Transverse colon (tissue), 4 donors: Measurements from ENCODE around the gene SETD1A. TPM values are rescaled to one million over a fixed set of nuclear protein-coding genes. Genes with fewer than 3 reads are reported as not detected.
"Not testable (repeated sequence)": the region's sequence is repeated elsewhere in the genome, so short reads cannot be mapped to it uniquely, and the experiment has no call there.

ENCODE experiments used
- DNase-seq: peaks from one replicate; pipeline ENCODE4 v3.0.0-alpha.2; 2019
- H3K27ac ChIP-seq, 4 donors: fragments of 200-600 bp; sonication (generic); 2 replicates each; pipeline ENCODE4 v1.5.1; 2016 to 2018; ENCODE audit warnings: inconsistent platforms in 4 of 4
- H3K27me3 ChIP-seq: fragments of 200-600 bp; sonication (generic); 2 replicates; pipeline ENCODE4 v1.5.1; 2017; ENCODE audit warnings: inconsistent platforms
- H3K36me3 ChIP-seq, 4 donors: fragments of 200-600 bp; sonication (generic); 2 replicates each; pipeline ENCODE4 v1.5.1; 2017 to 2019; ENCODE audit warnings: inconsistent platforms in 4 of 4
- H3K4me1 ChIP-seq, 4 donors: fragments of 200-600 bp; sonication (generic); 2 replicates each; pipeline ENCODE4 v1.5.1; 2017 to 2020; ENCODE audit warnings: inconsistent platforms in 4 of 4
- H3K4me3 ChIP-seq, 4 donors: fragments of 200-600 bp; sonication (generic); 1 replicate in 1 of 4; 2 replicates in 3 of 4; pipeline versions ENCODE4 v1.5.1 to v1.6.1; 2017 to 2019; ENCODE audit warnings: inconsistent platforms in 4 of 4
- H3K9me3 ChIP-seq, 2 donors: fragments of 200-600 bp; sonication (generic); 2 replicates each; pipeline ENCODE4 v1.5.1; 2017 to 2019; ENCODE audit warnings: inconsistent platforms in 2 of 2
- EP300 ChIP-seq: sonication (generic); formaldehyde crosslinking; IDR thresholded peaks from one replicate; pipeline ENCODE4 v1.6.1; 2017; ENCODE audit warnings: antibody characterized with exemption, low read depth
- POLR2A ChIP-seq: fragments of 450-650 bp; IDR thresholded peaks from one replicate; pipeline ENCODE4 v1.6.1; 2016; ENCODE audit warnings: antibody characterized with exemption, mild to moderate bottlenecking, moderate library complexity
- POLR2AphosphoS5 ChIP-seq, 3 donors: sonication (generic); formaldehyde crosslinking; IDR thresholded peaks; one replicate each; pipeline ENCODE4 v1.6.1; 2016; ENCODE audit warnings: antibody characterized with exemption in 3 of 3
- WGBS, 2 donors: methylation state at CpG; one replicate each; pipeline ENCODE4 v1.1.5; 2018; ENCODE audit warnings: low coverage in 1 of 2; 5-methylcytosine and 5-hydroxymethylcytosine counted together
- in situ Hi-C, 4 donors: fragments of 200-750 bp; cut with MboI; loops; one replicate each; pipeline versions ENCODE4 v1.15.0 to v1.15.1; 2017; ENCODE audit warnings: low sequenced_read_pairs in 3 of 4, low pct_ligation_motif_present in 1 of 4, low pct_unique_long_range_greater_than_20kb in 1 of 4
- intact Hi-C: fragments of 100-400 bp; cut with DNase I; formaldehyde crosslinking; loops from one replicate; pipeline ENCODE4 v1.15.1; 2023; ENCODE audit warnings: low total_unique reads
- total RNA-seq, 4 donors: library from RNA; depleted of rRNA; stranded (reverse); fragments of >200 nt; gene quantifications; one replicate each; pipeline ENCODE4 v1.1.0, GENCODE V29; 2016
- TF ChIP-seq, protein P1 (sequence below), 5 experiments: fragments of 200-600 bp in 3 of 5; fragments of 450-650 bp in 2 of 5; sonication (generic) in 3 of 5; IDR thresholded peaks; 1 replicate in 2 of 5; 2 replicates in 3 of 5; pipeline ENCODE4 v1.5.1; 2016 to 2017; ENCODE audit warnings: antibody characterized with exemption in 5 of 5, inconsistent platforms in 3 of 5, mild to moderate bottlenecking in 2 of 5, moderate library complexity in 1 of 5

The SETD1A gene
- total RNA-seq, 4 donors from 2014 or later, result 5.3 to 37.0 (median 10.8) TPM

DNA sequence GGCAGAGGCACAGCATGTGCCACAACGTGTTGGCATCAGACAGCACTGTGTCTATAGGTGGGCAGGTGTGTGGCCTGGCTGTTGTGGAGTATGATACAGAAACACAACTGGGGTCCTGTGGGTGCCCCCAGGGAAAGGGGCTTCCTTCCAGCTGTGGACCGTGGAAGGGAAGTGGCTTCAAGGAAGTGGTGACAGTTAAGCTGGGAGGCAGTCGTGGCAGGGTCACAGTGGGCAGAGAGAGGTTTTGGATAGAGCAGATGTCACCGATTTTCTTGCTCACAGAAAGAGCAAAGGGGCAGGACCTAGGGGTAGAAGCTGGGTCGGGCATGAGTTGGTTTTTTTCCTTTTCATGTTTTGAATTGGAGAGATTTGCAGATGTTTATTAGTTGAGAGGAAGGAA lies 19.9 kb upstream of the SETD1A start:
- TF ChIP-seq, protein P1, sequence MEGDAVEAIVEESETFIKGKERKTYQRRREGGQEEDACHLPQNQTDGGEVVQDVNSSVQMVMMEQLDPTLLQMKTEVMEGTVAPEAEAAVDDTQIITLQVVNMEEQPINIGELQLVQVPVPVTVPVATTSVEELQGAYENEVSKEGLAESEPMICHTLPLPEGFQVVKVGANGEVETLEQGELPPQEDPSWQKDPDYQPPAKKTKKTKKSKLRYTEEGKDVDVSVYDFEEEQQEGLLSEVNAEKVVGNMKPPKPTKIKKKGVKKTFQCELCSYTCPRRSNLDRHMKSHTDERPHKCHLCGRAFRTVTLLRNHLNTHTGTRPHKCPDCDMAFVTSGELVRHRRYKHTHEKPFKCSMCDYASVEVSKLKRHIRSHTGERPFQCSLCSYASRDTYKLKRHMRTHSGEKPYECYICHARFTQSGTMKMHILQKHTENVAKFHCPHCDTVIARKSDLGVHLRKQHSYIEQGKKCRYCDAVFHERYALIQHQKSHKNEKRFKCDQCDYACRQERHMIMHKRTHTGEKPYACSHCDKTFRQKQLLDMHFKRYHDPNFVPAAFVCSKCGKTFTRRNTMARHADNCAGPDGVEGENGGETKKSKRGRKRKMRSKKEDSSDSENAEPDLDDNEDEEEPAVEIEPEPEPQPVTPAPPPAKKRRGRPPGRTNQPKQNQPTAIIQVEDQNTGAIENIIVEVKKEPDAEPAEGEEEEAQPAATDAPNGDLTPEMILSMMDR (IDR thresholded peaks at IDR 0.05), result no peak
- no peak for TF ChIP-seq POLR2AphosphoS5 (IDR thresholded peaks at IDR 0.05)
- TF ChIP-seq EP300, result no peak
- no peak for TF ChIP-seq POLR2A
- Histone ChIP-seq H3K27ac (peak overlapping the region in 2 of 4 donors; percentile 9 to 47), H3K9me3 (no peaks in the 10 kb centered on the region), H3K4me1 (peaks cover 4 to 15% (median 10%) of the 10 kb centered on the region in 4 donors), H3K36me3 (peaks cover 0 to 4% (median 0%) of the 10 kb centered on the region in 4 donors), H3K27me3 (no peaks in the 10 kb centered on the region), H3K4me3 (no peak overlapping the region)
- in situ Hi-C loops (no loop called here), intact Hi-C loops (no loop called here)
- no peak for DNase-seq
- 20 to 56% methylated on average over 1 to 5 of the region's 5 CpGs for WGBS, 2 donors

DNA sequence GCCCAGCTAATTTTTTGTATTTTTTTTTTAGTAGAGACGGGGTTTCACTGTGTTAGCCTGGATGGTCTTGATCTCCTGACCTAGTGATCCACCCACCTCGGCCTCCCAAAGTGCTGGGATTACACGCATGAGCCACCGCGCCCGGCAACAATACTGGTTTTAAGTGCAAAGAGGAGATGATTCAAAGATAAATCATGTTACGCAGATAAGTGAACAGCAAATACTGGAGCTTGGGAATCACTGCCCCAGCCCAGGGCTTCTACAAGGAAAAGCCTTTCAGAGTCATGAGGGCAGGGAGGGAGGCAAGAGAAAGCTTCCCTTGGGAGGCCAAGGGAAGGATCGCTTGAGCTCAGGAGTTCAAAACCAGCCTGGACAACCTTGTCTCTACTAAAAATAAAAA lies 18.0 kb upstream of the SETD1A start:
- H3K9me3 ChIP-seq, H3K27me3 ChIP-seq, H3K4me3 ChIP-seq, intact Hi-C loops, in situ Hi-C loops, H3K27ac ChIP-seq, H3K36me3 ChIP-seq, DNase-seq: not testable (repeated sequence)
- 94 to 97% methylated on average over 6 to 8 of the region's 8 CpGs for WGBS, 2 donors
- H3K4me1 ChIP-seq, result peaks cover 4 to 18% (median 11%) of the 10 kb centered on the region in 4 donors

DNA sequence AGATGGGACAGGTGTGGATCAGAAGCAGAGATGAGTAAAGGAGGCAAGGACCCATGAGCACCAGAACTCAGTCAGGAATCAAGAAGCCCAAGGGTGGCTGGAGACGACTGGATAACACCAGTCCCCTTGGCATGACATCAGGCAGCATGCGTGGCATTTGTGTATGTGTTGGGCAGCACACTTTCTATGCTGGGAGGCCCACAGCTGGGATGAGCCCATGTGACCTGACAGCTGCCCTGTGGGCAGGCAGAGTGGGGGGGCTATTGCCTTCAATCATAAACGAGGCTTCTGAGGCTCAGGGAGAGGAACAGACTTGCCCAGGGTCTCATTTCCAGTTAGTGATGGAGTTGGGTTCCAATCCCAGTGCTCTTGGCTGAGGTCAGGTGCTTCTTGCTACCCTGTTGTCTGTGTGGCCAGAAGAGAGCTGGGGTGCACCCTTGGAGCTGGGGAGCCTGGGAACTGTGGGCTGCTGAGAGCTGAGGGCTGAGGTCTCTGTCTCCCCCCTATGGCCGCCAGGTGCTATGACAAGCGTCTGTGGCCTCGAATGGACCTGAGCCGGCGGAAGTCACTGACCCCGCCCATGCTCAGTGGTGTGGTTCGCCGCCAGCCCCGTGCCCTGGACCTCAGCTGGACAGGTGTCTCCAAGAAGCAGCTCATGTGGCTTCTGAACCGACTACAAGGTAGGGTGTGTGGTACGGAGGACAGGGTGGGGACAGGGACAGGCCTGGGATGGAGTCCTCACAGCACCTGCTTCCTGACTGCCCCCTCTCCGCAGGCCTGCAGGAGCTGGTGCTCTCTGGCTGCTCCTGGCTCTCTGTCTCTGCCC lies 15.7 kb upstream of the SETD1A start:
- H3K4me1 ChIP-seq, result peaks cover 4 to 18% (median 11%) of the 10 kb centered on the region in 4 donors
- H3K27me3 ChIP-seq, result no peaks in the 10 kb centered on the region
- no peak overlapping the region for H3K4me3 ChIP-seq
- peak; percentile 87 for DNase-seq
- intact Hi-C loops, result no loop called here
- H3K9me3 ChIP-seq, result no peaks in the 10 kb centered on the region
- TF ChIP-seq POLR2AphosphoS5 (IDR thresholded peaks at IDR 0.05), result no peak
- TF ChIP-seq EP300, result no peak
- no peak for TF ChIP-seq POLR2A
- TF ChIP-seq, protein P1 (IDR thresholded peaks at IDR 0.05), result peak; percentile 80 to 92 (median 88)
- peaks cover 0 to 13% (median 3%) of the 10 kb centered on the region in 4 donors for H3K36me3 ChIP-seq
- peak overlapping the region; percentile 59 to 67 (median 64) for H3K27ac ChIP-seq
- 17 to 40% methylated on average over 1 to 15 of the region's 15 CpGs for WGBS, 2 donors
- in situ Hi-C loops, result no loop called here

DNA sequence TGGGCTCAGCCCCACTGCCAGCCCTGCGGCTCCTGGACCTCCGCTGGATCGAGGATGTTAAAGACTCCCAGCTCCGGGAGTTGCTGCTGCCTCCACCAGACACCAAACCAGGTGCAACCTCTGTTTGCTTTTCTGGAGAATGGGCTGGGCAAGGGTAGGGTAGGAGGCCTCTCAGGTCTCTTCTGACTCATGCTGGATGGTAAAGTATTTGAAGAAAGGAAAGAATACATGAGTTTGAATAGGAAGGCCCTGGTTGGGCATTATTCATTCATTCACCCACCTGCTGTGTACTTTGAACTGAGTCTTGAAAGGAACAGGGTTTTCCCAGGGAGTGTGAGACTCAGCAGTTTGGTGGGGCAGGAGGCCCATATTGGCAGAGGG lies 15.1 kb upstream of the SETD1A start:
- no peak for DNase-seq
- WGBS, 2 donors, result 48% methylated on average over 4 of the region's 4 CpGs; no CpG with 5 or more reads in 1 of the 2 donors
- intact Hi-C loops, result no loop called here
- TF ChIP-seq, protein P1 (IDR thresholded peaks at IDR 0.05), result no peak
- no peak for TF ChIP-seq POLR2A
- no peak for TF ChIP-seq POLR2AphosphoS5 (IDR thresholded peaks at IDR 0.05)
- TF ChIP-seq EP300, result no peak
- H3K36me3 ChIP-seq, result peaks cover 0 to 13% (median 3%) of the 10 kb centered on the region in 4 donors
- H3K4me3 ChIP-seq, result no peak overlapping the region
- H3K27me3 ChIP-seq, result no peaks in the 10 kb centered on the region
- H3K9me3 ChIP-seq, result no peaks in the 10 kb centered on the region
- in situ Hi-C loops, result no loop called here
- H3K27ac ChIP-seq, result peak overlapping the region; percentile 59 to 67 (median 64)
- peaks cover 4 to 18% (median 11%) of the 10 kb centered on the region in 4 donors for H3K4me1 ChIP-seq
